ENCODE measurements around the gene STK17B.
A peak's percentile ranks its signal among the peaks of the same experiment; 100 is the strongest.

The STK17B gene

DNA sequence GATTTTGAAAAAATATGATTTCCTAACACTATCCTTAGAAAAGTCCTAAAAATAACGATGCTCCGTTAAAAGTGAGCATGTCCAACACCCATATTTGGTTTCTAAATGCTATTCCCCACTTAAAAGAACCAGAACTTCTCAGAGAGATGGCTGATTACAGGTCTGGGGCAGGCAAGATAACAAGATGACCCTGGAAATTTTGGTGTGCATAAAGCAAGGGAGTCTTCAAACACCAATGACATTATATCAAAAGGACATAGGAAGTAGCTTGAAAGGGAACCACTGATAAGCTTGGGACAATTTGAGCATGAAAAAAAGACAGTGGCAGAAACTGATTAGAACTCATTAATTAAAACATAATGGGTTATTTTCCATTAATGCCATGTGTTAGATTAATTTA is 17.9 kb downstream of the STK17B start:
- no peak for DNase-seq

DNA sequence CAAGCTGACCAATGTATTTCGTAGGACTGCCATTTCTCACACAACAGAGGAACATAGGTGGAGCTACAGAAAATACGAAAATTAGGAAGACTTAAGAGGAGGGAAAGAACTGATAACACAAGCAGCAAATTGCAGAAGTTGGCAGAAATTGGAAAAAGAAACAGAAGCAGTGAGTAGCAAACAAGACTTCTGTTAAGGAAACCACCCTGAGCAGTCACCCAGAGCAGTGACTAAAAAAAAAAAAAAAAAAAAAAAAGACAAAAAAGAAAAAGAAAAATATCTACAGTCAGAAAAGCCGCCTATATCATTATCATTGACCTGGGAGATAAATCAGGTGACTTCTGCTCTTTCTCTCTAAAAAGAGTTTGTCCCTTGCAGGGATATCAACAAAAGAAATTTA is 21.4 kb downstream of the STK17B start:
- peak in 1 of 2 donors; percentile 38 for DNase-seq

DNA sequence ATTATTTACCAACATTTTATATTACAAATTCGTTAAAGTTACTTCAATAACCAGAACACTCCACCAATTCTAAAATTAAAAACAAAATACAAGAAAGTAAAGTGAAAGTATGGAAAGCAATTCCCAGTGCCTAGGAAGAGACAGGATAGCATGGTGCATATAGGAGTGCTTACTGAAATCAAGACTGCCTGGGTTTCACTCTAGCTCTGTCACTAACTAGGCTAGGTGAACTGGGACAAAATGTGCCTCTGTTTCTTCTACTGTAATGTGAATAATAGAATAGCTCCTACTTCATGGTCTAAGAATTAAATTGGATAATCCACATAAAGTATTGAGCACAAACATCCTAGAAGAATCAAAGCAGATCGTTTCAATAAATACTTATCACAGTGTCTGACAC is 22.6 kb downstream of the STK17B start:
- DNase-seq = no peak

DNA sequence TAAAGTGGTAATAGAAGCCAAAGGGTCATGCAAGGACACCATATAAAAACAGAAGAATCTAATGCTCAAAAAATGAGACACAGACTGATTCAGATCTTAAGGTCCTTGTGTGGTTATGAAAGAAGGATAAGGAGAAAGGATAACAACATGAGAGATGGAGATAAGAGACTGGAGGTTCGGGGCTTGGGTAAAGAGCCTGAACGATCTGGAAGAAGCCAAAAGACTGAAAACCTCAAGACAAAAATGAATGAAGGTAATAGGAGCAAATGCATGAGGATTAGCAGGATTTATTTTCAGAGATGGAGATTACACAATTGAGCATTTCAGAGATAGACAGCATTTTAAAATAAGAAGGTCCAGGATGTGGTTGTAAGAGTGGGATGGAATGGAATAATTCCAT is 26.1 kb downstream of the STK17B start:
- no peak for DNase-seq

DNA sequence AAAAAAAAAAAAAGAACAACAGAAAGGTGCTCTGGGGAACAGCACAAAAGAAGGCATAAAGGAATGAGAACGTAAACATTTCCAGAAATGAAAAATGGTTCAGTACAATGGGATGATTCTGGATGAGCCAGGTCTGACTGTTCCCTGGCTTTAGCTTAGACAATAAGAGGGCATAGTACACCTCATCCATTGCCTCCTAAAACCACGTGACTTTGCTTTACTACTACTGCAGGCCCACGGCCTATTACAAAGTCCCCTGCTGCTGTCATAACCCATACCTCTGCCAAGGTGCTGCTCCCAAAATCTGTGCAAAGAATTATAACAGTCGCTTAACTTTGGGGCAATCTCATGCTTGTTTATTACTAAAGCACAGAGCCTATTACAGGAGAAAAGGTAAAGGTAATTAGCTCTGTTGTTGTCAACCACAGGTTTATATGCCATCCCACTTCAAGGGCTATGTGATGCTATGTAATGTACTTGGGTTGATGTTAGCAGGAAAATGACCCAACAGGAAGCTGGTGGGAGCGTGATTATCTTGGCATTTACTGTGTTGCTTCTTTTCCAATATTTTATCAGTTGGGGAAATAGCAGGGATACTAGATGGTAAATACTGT is 26.8 kb downstream of the STK17B start:
- no peak for DNase-seq

DNA sequence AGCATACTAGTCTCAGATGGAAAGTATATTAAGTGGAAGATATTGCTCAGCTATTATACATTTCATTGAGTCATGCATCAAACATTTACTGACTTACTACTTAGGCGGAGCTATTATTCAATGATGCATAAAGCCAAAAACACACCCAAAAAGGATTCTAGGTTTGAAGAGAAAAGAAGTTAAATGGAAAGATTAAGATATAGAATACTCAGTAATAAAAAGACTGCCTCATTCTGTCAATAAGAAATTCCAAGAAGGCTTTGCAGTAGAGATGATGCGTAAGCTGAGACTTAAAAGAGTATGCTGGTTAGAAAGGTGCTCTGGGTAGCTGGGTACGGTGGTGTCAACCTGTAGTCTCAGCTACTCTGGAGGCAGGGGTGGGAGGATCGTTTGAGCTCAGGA is 27.6 kb downstream of the STK17B start:
- DNase-seq = no peak

DNA sequence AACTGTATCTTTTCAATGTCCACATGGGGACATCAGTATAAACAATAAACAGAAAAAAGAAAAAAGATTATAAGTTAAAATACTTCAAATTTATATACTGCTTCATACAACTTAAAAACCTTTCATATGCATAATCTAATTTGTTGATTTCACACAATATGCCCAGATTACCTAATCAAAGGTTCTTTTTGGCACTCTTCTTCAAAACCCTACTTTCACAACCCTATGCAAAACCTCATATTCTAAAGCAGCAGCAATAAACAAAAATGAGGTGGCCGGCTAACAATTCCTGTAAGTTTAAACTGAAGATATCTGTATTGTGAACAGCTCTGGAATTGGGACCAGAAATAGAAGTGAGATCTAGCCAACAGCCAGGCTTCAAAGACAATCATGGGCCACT is 28.6 kb downstream of the STK17B start:
- no peak for DNase-seq

DNA sequence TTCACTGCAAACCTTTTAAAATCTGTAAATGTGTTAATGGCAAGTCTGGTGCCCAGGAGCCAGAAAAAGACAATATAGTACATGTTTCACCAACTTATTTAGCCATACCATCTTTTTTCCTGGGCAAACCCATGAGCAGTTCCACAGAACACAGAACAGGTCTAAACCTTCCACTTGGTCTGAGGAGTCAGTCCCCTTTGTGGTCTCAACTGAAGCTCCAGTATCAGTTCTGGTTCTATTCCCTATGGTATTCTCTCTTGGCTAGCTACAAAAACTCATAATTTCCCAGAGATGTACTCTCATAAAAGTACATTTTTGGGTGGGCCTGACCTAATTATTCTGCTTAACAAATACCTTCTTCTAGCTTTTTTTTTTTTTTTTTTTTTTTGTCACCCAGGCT is 31.2 kb downstream of the STK17B start:
- no peak for DNase-seq

DNA sequence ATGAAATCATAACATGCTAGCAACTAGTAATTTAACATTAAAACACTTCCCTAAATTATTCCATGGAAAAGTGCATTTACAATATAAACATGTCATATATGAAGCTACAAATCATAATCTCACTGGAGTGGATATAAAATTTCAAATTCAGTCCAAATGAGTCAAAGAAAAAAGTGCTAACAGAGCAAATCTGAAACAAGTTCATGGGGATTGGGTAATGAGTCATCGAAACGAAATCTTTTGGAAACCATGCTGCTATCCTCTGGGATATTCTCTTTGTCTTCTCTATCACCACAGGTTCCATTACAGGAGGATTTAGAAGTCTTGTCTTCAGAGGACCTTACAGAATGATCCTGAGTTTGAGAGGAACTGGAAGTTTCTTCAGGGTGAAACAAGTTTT is 34.1 kb downstream of the STK17B start:
- no peak for DNase-seq

DNA sequence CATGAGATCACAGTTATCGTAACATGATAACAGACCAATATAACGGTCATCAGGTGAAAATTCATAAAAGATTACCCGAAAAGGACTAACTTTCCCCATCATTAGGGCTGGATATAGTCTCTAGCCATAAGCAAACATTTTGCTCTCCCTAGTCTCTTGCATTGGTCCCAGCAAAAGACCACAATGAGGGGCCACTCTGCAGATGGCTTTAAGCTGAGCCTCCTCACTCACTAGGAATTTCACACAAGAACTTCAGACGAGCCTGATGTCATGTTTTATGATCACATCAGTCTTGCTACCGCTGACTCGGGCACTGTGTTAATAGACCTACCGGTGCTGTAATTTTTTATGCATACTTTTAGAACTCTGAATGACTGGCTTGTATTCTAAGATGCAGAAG is 35.2 kb downstream of the STK17B start:
- DNase-seq = no peak

DNA sequence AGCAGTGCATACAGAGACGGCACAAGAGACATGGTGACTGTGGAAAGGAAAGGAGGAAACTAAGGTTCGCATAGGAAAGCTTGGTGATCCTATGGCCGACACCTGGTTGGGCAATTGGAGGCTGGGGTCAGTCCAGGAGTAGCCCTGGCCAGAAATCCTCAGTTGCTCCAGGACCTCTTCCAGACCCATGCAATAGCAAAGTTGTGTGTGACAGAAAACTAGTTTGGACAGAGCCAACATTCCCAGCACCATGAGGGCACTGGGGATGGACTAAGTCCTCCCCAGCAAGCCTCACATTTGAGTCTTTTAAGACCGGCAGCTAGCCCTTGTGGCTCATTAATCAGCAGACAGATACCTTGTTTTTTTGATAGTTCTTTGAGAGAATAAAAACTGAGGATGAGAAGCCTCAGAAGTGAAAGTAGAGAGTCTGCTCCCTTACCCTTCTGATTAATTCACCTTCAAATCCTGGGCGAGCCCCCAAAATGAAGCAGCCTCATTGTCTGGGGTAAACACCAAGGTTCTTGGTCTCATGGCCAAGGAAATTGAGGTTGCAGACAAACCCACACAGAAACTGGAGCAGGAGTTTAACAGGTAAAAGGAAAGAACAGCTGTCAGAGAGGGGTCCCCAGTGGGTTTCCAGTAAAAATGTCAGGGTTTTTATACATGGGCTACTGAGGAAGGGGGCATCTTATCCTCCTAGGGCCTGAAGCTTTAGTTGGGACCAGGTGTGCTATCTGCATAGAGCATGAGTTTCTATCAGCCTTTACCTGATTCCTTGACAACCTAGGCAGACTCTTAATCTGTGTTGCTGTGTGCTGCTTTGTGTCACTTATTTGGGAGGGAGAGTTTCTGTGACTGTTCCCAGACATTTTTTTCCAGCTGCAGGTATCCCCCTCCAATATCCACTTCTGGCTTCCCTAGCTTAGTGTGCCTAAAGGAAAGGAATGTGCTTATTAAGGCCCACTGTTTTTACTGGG is 39.1 kb downstream of the STK17B start:
- peak; percentile 48 to 62 for DNase-seq

DNA sequence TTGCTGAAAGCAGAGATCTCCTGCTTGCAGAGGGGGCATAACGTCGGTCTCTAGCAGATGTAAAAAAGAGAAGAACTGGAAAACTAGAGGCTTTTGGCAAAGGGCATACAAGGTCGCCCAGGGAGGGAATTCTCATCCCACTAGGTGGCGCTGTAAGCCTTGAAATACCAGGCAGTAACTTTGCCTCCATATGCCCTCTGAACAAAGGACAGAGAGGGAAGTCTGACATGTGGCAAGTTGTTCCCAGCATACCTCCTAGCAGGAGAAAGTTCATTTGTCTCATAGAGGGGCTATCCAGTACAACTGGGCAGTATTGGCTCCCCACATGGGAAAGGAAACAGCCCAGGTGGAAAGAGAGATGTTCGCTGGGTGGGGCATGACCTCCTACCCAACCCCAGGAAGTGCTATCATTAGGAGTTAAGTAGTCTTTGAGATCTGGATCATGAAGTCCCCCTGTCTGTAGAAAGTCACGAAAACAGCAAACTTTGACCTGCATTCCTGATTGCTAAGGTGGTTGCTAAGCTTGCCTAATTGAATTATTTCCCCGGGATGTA is 39.9 kb downstream of the STK17B start:
- peak; percentile 69 to 74 for DNase-seq

DNA sequence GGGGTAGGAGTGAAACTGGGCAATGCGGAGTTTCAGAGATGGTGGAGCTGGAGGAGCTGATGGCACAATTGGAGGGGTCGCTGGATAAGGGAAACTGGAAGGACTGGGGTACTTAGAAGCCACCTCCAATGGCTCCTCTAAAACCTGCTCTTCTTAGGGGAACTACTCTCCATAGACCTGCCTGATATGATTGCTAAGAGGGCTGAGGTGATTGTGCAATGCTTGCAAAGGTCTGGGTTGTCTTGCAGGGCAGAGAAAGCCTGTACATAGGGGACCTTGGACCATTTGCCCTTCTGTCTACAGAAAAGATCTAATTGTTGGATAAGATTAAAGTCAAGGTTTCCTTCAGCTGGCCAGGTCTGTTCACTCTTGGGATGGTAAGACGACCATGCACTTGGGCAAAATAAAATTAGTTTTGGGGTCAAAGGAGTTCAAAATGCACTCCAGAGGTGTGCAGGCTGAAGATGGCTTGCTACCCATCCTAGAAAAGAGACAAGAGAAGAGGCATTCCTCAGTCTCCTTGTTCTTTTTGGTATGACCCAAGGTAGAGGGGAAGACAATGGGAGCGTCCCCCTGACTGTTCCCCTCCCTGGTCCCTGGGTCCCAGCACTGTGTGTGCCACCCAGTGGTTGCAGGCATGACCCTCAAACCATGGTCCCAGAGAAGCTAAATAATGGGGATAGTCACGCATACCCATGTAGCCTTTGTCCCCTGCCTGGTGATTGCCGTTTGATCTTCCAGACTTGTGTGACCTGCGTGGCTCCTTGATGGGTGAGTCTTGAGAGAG is 41.1 kb downstream of the STK17B start:
- DNase-seq = no peak

DNA sequence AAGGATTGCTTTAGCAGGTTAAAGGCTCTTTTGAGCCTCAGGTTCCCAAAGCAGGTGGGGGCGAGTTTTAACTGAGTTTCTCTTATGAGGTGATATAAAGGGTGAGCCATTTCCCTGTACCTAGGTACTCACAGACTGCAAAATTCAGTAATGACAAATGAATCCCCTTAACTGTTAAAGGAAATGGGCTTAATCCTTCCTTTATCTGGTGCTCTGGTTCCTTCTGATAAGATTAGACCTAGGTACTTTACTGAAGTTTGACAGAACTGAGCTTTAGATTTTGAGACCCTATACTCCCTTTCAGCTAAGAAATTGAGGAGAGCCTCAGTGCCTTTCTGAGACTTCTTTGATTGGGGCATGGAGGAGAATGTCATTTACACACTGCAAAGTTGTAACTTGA is 42.6 kb downstream of the STK17B start:
- no peak for DNase-seq

DNA sequence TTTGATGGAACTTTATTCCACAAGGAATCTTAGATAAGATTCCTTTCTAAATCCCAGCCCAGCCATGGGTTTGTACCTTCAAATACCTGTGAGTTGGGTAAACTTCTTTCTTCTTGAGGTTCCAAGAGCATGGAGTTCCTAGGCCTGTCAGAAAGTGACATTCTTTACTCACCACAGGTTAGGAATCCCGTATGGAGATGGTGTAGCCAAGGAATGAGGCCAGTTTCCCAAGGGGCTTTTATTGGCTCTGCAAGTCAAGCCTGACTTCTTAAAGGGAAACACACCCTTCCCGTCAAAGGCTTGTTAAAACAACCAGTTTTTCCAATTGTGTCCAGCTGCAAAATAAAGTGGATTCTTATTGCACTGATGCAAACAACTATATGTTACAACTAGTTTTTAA is 45.8 kb downstream of the STK17B start:
- DNase-seq = no peak

DNA sequence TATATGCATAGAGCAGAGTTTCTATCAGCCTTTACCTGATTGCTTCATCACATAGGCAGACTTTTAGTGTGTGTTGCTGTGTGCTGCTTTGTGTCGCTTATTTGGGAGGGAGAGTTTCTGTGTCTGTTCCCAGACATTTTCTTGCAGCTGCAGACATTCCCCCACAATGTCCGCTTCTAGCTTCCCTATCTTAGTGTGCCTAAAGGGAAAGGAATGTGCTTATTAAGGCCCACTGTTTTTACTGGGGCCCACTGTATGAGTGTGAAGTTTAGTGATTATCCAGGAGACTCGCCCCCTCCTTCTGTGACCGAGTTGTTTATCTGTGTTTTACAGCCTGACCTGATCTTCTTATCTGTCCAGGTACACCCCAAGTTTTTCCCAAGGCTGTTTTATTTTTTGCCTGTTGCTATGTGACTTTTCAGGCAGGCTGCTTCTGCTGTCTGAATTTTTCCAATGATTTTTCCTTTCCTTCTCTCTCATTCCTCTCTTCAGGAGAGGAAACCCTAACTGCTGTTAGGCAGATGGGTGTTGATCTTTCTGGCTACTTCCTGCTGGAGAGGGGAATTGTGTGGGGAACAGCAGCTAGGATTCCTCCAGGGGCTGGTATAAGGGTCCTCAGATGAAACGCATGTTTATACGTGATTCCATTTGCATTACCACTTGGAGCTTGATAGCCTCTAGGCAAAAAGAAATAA is 47.6 kb downstream of the STK17B start:
- DNase-seq = no peak

DNA sequence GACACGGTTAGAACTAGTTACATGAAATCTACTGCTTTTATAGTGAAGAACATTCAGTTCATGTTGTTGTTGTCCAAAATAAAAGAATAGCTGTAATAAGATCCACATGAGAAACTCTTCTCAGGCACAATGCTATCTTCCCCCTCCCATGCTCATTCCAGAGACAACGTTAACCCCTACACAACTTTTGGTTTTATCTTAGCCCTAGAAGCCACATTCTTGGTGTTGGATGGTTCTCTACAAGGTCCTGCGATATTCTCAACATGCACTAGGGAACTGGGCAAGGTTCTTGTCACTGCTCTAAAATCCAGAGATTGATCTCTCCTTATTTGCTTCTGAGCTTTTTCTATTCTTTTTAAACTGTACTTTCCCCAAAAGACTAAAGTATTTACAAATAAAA is 51.5 kb downstream of the STK17B start:
- no peak for DNase-seq

DNA sequence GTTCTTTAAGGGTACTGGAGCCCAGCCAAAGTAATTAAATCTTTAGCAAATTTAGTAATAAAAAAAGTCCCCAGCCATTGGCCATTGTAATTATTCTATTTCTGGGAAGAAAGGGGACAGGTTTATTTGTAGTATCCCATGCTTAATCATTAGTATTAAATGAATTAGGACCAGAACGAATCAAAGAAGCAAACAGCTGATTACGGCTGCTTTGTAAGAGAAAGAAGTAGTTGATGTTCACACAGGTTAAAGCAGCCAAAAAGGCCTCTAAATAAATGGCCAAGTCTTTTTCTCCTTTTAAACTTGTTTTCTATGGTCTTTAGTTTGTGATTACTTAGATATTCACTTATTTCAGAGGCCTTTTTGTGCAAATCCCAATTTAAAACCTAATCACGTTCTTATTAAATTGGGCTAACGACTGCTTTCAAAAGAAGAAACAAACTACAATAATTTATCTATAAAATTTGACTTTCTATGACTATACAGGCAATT is 54.1 kb downstream of the STK17B start:
- no peak for DNase-seq

DNA sequence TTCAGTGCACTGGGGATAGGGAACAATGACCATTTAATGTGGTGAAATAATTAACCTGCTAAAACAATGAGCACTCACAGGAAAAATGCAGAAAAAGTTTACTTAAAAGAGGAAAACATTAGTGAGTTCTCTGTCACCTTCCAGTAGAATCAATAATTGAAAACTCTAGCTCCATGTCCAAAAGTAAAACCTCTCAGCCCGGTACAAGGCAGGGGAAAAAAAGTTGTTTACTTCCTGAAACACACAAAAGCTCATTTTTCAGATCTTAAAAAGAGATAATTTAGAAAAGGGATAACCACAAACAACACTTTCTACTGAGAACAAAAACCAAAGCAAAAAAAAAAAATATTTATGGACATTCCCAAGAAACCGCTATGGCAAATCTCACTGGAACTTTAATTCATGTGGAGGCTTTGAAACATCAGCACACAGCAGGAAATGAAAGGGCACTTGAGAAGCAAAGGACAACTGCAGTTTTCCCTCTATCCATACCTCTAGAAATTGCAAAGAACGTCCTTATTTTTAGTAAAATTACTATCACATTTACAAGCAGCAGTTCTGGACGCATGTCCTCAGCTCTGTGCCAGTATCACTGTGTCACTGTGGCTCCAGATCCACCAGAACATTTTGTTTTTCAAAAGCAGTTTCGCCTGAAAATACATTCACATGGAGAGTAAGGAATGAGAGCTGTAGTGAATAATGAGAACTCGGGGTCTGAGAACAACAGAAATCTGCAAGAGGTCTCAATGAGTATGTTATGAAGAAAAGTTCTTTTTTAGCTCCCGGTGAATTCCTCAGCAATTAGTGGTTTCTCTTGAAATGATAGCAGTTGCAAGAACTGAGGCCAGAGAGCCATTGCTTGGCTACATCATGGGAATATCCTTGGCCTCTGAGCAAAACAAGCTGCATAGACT is 58.1 kb downstream of the STK17B start:
- no peak for DNase-seq

DNA sequence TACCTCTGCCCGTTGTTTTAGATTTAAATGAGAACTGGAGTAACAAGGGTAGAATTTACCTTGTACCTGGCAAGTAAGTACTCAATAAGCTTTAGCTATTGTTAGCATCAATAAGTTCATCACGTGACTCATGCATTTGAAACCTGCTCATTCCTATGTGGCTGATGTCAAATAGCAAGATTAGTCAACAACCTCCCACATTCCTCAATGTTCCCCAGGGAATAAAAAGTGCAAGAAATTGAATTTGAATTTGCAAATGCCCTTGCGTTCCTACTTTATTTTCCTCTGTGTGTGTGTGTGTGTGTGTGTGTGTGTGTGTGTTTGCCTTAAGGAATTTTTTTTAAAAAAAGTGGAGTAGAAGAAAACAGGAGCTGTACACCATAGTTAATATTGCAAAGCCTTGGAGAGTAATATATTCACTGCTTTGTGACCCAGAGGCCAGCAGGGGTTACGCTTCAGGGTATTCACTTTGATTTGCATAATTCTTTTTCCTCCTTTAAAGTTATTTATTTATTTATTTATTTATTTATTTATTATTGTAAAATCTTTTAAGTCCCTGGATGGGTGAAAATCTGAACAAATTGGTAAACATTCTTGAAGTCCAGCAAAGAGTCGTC is 58.9 kb downstream of the STK17B start:
- DNase-seq = no peak

DNA sequence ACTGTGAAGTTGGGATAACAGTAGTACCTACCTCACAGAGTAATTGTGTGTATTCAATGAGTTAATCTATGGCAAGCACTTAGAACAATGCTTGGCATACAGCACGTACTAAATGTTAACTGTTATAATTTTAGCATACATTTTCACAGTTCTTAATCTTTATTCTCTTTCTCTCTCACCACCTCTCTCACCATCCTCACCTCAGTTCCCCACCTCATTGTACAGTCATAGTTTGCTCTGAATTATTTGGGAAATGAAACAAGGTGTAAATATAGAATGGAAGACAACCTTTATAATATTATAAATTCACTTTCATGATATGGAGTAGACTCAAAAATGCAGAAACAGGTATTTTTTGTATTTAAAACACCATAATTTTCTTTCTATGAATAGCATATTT is 62.8 kb downstream of the STK17B start:
- no peak for DNase-seq
